H1 (cell line): ENCODE measurements around the gene BHMT2. TPM values are rescaled to one million over a fixed set of nuclear protein-coding genes. Genes with fewer than 3 reads are reported as not detected.

Experiments
- CTCF ChIA-PET: fragments of 300-600 bp; sonication (Branson Sonifier 250); formaldehyde crosslinking; loops from one replicate; lab custom pipeline; 2021; ENCODE audit not compliant: partially characterized antibody; lab: Charles Lee
- POLR2A ChIA-PET: fragments of 300-600 bp; sonication (Branson Sonifier 250); formaldehyde crosslinking; loops from one replicate; lab custom pipeline; 2021; ENCODE audit warnings: inconsistent platforms; ENCODE audit not compliant: partially characterized antibody; lab: Charles Lee
- DNase-seq, 2 experiments: peaks; one replicate each; pipeline versions ENCODE4 v3.0.0 to v3.0.0-alpha.2; 2010 to 2022; ENCODE audit warnings: low spot score in 2 of 2, low read depth in 1 of 2, mixed read lengths in 1 of 2
- FAIRE-seq: peaks from 2 replicates; lab custom pipeline; 2011; peaks lifted over from hg19 to GRCh38; lab: Jason Lieb, UNC
- H2AFZ ChIP-seq: 2 replicates; pipeline ENCODE4 v1.8.1; 2012; ENCODE audit warnings: low read length, inconsistent platforms
- H2AK5ac ChIP-seq: 2 replicates; pipeline ENCODE4 v1.6.1; 2013; ENCODE audit warnings: low read depth, low read length
- H2BK120ac ChIP-seq: replicated peaks from 2 replicates; pipeline ENCODE3; 2013; ENCODE audit warnings: low read depth, low read length, inconsistent platforms
- H2BK12ac ChIP-seq: 2 replicates; pipeline ENCODE4 v1.6.1; 2013; ENCODE audit warnings: low read depth, low read length
- H2BK15ac ChIP-seq: 2 replicates; pipeline ENCODE4 v1.6.1; 2013; ENCODE audit warnings: low read length
- H2BK20ac ChIP-seq: 2 replicates; pipeline ENCODE4 v1.6.1; 2013; ENCODE audit warnings: low read length
- H2BK5ac ChIP-seq: 2 replicates; pipeline ENCODE4 v1.6.1; 2013; ENCODE audit warnings: low read depth, low read length
- H3K14ac ChIP-seq: 2 replicates; pipeline ENCODE4 v1.6.1; 2013; ENCODE audit warnings: inconsistent platforms; ENCODE audit not compliant: insufficient read length
- H3K18ac ChIP-seq: 2 replicates; pipeline ENCODE4 v1.6.1; 2013; ENCODE audit warnings: low read length; ENCODE audit errors: extremely low read depth
- H3K23ac ChIP-seq: 2 replicates; pipeline ENCODE4 v1.6.1; 2013; ENCODE audit warnings: inconsistent platforms; ENCODE audit not compliant: insufficient read length
- H3K23me2 ChIP-seq: 2 replicates; pipeline ENCODE4 v1.6.1; 2013; ENCODE audit warnings: low read depth, low read length
- H3K27ac ChIP-seq: 2 replicates; pipeline ENCODE4 v1.6.1; 2011; ENCODE audit warnings: low read depth, low read length, inconsistent platforms
- H3K27me3 ChIP-seq, 4 experiments: replicated peaks in 1 of 4; 1 replicate in 1 of 4; 2 replicates in 3 of 4; pipeline versions ENCODE4 v1.6.1 to v1.8.1; 2011 to 2013; ENCODE audit warnings: low read length in 3 of 4, mild to moderate bottlenecking in 3 of 4, inconsistent platforms in 2 of 4, mixed read lengths in 2 of 4, moderate library complexity in 1 of 4; ENCODE audit not compliant: control insufficient read depth in 3 of 4, insufficient read depth in 3 of 4; ENCODE audit errors: extremely low read depth in 1 of 4
- H3K36me3 ChIP-seq, 4 experiments: 2 replicates each; pipeline versions ENCODE4 v1.6.1 to v1.8.1; 2011 to 2013; ENCODE audit warnings: mild to moderate bottlenecking in 4 of 4, low read length in 3 of 4, moderate library complexity in 2 of 4, control low read depth in 1 of 4, inconsistent platforms in 1 of 4; ENCODE audit not compliant: insufficient read depth in 4 of 4, control insufficient read depth in 2 of 4
- H3K4ac ChIP-seq: replicated peaks from 2 replicates; pipeline ENCODE3; 2013; ENCODE audit warnings: low read length, low read depth, mixed read lengths, inconsistent platforms; ENCODE audit not compliant: insufficient read length
- H3K4me1 ChIP-seq, 4 experiments: replicated peaks in 1 of 4; 1 replicate in 1 of 4; 2 replicates in 3 of 4; pipeline versions ENCODE4 v1.6.1 to v1.8.1; 2011 to 2013; ENCODE audit warnings: low read length in 3 of 4, inconsistent platforms in 2 of 4, mixed read lengths in 1 of 4; ENCODE audit not compliant: insufficient read depth in 4 of 4, control insufficient read depth in 3 of 4
- H3K4me2 ChIP-seq, 2 experiments: 2 replicates each; pipeline versions ENCODE4 v1.6.1 to v1.8.1; 2011 to 2013; ENCODE audit warnings: low read depth in 2 of 2, low read length in 2 of 2, control low read depth in 1 of 2, inconsistent platforms in 1 of 2, mild to moderate bottlenecking in 1 of 2; ENCODE audit not compliant: insufficient read depth in 1 of 2
- H3K4me3 ChIP-seq, 4 experiments: fragments of 200-600, 300-600 bp in 1 of 4; sonication (generic), shearing (Covaris generic), sonication (Bioruptor Twin) in 1 of 4; 2 replicates each; pipeline versions ENCODE4 v1.5.1 to v1.8.1; 2011 to 2016; ENCODE audit warnings: low read length in 4 of 4, low read depth in 3 of 4, control low read depth in 2 of 4, inconsistent platforms in 2 of 4, mild to moderate bottlenecking in 2 of 4, mixed read lengths in 1 of 4, moderate library complexity in 1 of 4; ENCODE audit not compliant: insufficient read depth in 2 of 4; ENCODE audit errors: extremely low read depth in 1 of 4
- H3K56ac ChIP-seq: replicated peaks from 2 replicates; pipeline ENCODE3; 2013; ENCODE audit warnings: low read depth, mild to moderate bottlenecking, mixed read lengths, low read length, inconsistent platforms; ENCODE audit not compliant: insufficient read length
- H3K79me1 ChIP-seq: 2 replicates; pipeline ENCODE4 v1.6.1; 2013; ENCODE audit warnings: low read depth, low read length, control low read depth
- H3K79me2 ChIP-seq, 2 experiments: 2 replicates each; pipeline versions ENCODE4 v1.6.1 to v1.8.1; 2012 to 2013; ENCODE audit warnings: low read length in 2 of 2, mild to moderate bottlenecking in 2 of 2, inconsistent platforms in 1 of 2; ENCODE audit not compliant: insufficient read depth in 2 of 2, control insufficient read depth in 1 of 2
- H3K9ac ChIP-seq, 4 experiments: replicated peaks in 1 of 4; 1 replicate in 1 of 4; 2 replicates in 3 of 4; pipeline versions ENCODE4 v1.6.1 to v1.8.1; 2011 to 2013; ENCODE audit warnings: low read depth in 3 of 4, low read length in 3 of 4, control low read depth in 2 of 4, mild to moderate bottlenecking in 2 of 4, moderate library complexity in 2 of 4, inconsistent platforms in 1 of 4; ENCODE audit errors: extremely low read depth in 1 of 4
- H3K9me3 ChIP-seq, 2 experiments: 2 replicates each; pipeline versions ENCODE4 v1.6.1 to v1.8.1; 2012 to 2013; ENCODE audit warnings: mild to moderate bottlenecking in 2 of 2, moderate library complexity in 2 of 2, control low read depth in 1 of 2, inconsistent platforms in 1 of 2, low read depth in 1 of 2, low read length in 1 of 2, mixed read lengths in 1 of 2; ENCODE audit not compliant: insufficient read depth in 2 of 2
- H4K20me1 ChIP-seq, 2 experiments: replicated peaks in 1 of 2; 2 replicates each; pipeline versions ENCODE3 to v1.8.1; 2011 to 2013; ENCODE audit warnings: inconsistent platforms in 2 of 2, low read length in 2 of 2, mild to moderate bottlenecking in 1 of 2; ENCODE audit not compliant: insufficient read depth in 2 of 2, control insufficient read depth in 1 of 2
- H4K5ac ChIP-seq: 2 replicates; pipeline ENCODE4 v1.6.1; 2013; ENCODE audit warnings: low read length, low read depth, mixed read lengths, inconsistent platforms; ENCODE audit not compliant: insufficient read length
- H4K8ac ChIP-seq: 2 replicates; pipeline ENCODE4 v1.8.0; 2013; ENCODE audit warnings: mild to moderate bottlenecking, moderate library complexity, low read length, inconsistent platforms; ENCODE audit not compliant: insufficient read depth; ENCODE audit errors: extremely low read depth
- H4K91ac ChIP-seq: replicated peaks from 2 replicates; pipeline ENCODE3; 2013; ENCODE audit warnings: low read length, mixed read lengths, inconsistent platforms; ENCODE audit not compliant: insufficient read length
- EZH2 ChIP-seq: fragments of 200-600 bp; sonication (generic); IDR thresholded peaks from 2 replicates; pipeline ENCODE4 v1.7.1; 2012; ENCODE audit warnings: low read depth, mild to moderate bottlenecking, moderate library complexity, low read length, inconsistent platforms; ENCODE audit not compliant: severe bottlenecking
- RBBP5 ChIP-seq: IDR thresholded peaks from 2 replicates; pipeline ENCODE4 v1.7.1; 2012; ENCODE audit warnings: low read depth, mild to moderate bottlenecking, inconsistent platforms, low read length, moderate library complexity, borderline replicate concordance
- SIX5 ChIP-seq: IDR thresholded peaks from 2 replicates; pipeline ENCODE4 v1.6.1; 2011; ENCODE audit warnings: mild to moderate bottlenecking, low read depth, low read length
- WGBS, 2 experiments: shearing (Covaris generic) in 1 of 2; methylation state at CpG; one replicate each; pipeline versions ENCODE4 v1.1.6 to v1.1.7; 2013 to 2015; ENCODE audit warnings: low lambda C conversion rate in 2 of 2, mixed read lengths in 2 of 2, inconsistent platforms in 1 of 2, low coverage in 1 of 2, missing lambda C conversion rate in 1 of 2; ENCODE audit not compliant: insufficient replicate concordance in 2 of 2, insufficient coverage in 1 of 2, insufficient read length in 1 of 2; ENCODE audit errors: extremely low coverage in 1 of 2, missing lambda C conversion rate in 1 of 2; 5-methylcytosine and 5-hydroxymethylcytosine counted together
- polyA plus RNA-seq, 7 experiments: library from polyadenylated mRNA; depleted of rRNA in 3 of 7; stranded (reverse) in 5 of 7; unstranded in 2 of 7; fragments of >200 nt in 5 of 7; fragments of 200-250 nt in 2 of 7; gene quantifications; 1 replicate in 5 of 7; 2 replicates in 1 of 7; 4 replicates in 1 of 7; pipeline versions ENCODE4 v1.2.1 to v1.2.3, GENCODE V29; 2011 to 2013; ENCODE audit warnings: missing spikeins in 2 of 7, mixed read lengths in 2 of 7
- total RNA-seq: library from RNA; stranded (reverse); fragmentation: NEBNext Ultra II Directional; extraction: Animal tissue kit (Norgen Biotek cat#: 25700); gene quantifications from 2 replicates; pipeline ENCODE4 v1.2.1, GENCODE V29; 2021
- TF ChIP-seq, protein P1 (sequence below): IDR thresholded peaks from 2 replicates; pipeline ENCODE4 v1.6.1; 2012; ENCODE audit warnings: inconsistent platforms

Gene BHMT2
- total and polyA plus RNA-seq, 2 of the 8 experiments (the other 6 are each of a cell fraction or from before 2014, with no cell fraction given): 0.11 TPM; not detected in 1

DNA sequence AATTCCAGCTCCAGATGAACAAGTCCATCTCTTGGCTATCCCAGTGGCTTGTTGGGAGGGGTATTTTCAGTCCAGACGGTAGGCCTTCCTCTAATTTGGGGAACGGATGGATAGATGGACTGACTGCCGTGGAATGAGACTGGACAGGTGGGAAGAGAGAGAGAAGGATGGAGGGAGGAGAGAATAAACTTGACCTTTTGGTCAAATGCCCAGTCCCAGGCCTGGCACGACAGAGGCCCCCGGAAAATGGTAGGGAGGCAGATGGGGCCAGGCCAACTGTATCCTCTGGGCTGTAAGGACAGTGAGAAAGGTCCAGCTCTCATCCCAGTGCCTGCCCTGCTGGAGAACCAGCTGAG, 43.1 kb downstream of the BHMT2 start:
- H3K23ac ChIP-seq: no peak overlapping the region
- H2AK5ac ChIP-seq: no peak overlapping the region
- H3K9ac ChIP-seq: no peak overlapping the region
- no peak overlapping the region for H2BK120ac ChIP-seq
- peak overlapping the region in 2 of 4 experiments; percentile 58 to 73; a peak in 3 of 8 replicates for H3K4me3 ChIP-seq
- H2BK5ac ChIP-seq: no peak overlapping the region
- H3K9me3 ChIP-seq: no peaks in the 10 kb centered on the region
- ChIA-PET CTCF (interaction anchor here (0.6 to 5.3 kb wide), 6 partner anchors 16 to 90 kb away, joined by 3 to 26 read pairs (median 4); no protein-coding TSS in a partner anchor), POLR2A (no interaction called here)
- no peak overlapping the region for H3K27ac ChIP-seq
- DNase-seq: no peak
- no peak overlapping the region for H2BK12ac ChIP-seq
- peak overlapping the region; percentile 84 to 93; a peak in 3 of 4 replicates for H3K4me2 ChIP-seq
- TF ChIP-seq, protein P1, sequence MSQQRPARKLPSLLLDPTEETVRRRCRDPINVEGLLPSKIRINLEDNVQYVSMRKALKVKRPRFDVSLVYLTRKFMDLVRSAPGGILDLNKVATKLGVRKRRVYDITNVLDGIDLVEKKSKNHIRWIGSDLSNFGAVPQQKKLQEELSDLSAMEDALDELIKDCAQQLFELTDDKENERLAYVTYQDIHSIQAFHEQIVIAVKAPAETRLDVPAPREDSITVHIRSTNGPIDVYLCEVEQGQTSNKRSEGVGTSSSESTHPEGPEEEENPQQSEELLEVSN: no peak
- TF ChIP-seq SIX5 (no peak), EZH2 (peak; percentile 24), RBBP5 (no peak)
- H2AFZ ChIP-seq: 0 out of 2 replicates have a peak overlapping the region, but pooled peaks have one; percentile 19
- H3K4ac ChIP-seq: no peak overlapping the region
- H4K20me1 ChIP-seq: peaks cover 0 to 3% of the 10 kb centered on the region in 2 experiments
- H3K36me3 ChIP-seq: no peaks in the 10 kb centered on the region
- no peak overlapping the region for H3K14ac ChIP-seq
- no peak overlapping the region for H2BK20ac ChIP-seq
- H4K8ac ChIP-seq: no peak overlapping the region
- no peak for FAIRE-seq
- H2BK15ac ChIP-seq: no peak overlapping the region
- 75% methylated on average over 5 of the region's 5 CpGs; no CpG with 5 or more reads in 1 of the 2 experiments for WGBS, 2 experiments
- H3K27me3 ChIP-seq: peaks cover 15 to 27% (median 22%) of the 10 kb centered on the region in 4 experiments
- no peak overlapping the region for H4K5ac ChIP-seq
- no peak overlapping the region for H3K56ac ChIP-seq
- no peaks in the 10 kb centered on the region for H3K79me1 ChIP-seq
- H3K18ac ChIP-seq: no peak overlapping the region
- no peaks in the 10 kb centered on the region for H3K4me1 ChIP-seq
- H3K23me2 ChIP-seq: peaks cover 11% of the 10 kb centered on the region; the same call in 1 of the 2 replicates
- no peaks in the 10 kb centered on the region for H3K79me2 ChIP-seq
- H4K91ac ChIP-seq: no peak overlapping the region
